ENCODE results near the gene MT1M.
A peak's percentile ranks its signal among the peaks of the same experiment; 100 is the strongest.

MT1M gene

DNA sequence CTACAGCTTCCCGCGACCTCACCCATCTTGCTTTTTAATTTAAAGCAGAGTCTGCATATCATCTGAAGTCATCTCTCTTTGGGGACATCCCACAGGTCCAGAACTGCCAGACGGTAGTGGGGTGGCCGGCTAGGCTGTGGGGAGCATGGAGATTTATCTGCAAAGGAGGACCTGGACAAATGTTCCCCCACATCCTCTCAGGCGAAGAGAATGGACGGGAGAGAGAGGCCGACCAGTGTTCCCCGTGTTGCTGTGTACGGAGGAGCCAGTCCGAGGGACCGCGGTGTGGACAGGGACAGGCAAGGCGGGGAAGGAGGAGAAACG, 665 bp upstream of the MT1M start:
- ChIA-PET POLR2A (ENCODE audit: low non-redundant PET) (no interaction called here), CTCF (no interaction called here)
- DNase-seq (ENCODE audit: low spot score), result no peak
- H3K27ac ChIP-seq, result peak overlapping the region; percentile 24
- TF ChIP-seq, protein P1, sequence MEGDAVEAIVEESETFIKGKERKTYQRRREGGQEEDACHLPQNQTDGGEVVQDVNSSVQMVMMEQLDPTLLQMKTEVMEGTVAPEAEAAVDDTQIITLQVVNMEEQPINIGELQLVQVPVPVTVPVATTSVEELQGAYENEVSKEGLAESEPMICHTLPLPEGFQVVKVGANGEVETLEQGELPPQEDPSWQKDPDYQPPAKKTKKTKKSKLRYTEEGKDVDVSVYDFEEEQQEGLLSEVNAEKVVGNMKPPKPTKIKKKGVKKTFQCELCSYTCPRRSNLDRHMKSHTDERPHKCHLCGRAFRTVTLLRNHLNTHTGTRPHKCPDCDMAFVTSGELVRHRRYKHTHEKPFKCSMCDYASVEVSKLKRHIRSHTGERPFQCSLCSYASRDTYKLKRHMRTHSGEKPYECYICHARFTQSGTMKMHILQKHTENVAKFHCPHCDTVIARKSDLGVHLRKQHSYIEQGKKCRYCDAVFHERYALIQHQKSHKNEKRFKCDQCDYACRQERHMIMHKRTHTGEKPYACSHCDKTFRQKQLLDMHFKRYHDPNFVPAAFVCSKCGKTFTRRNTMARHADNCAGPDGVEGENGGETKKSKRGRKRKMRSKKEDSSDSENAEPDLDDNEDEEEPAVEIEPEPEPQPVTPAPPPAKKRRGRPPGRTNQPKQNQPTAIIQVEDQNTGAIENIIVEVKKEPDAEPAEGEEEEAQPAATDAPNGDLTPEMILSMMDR (conservative IDR thresholded peaks at IDR 0.05; ENCODE audit: low read depth), result no peak

DNA sequence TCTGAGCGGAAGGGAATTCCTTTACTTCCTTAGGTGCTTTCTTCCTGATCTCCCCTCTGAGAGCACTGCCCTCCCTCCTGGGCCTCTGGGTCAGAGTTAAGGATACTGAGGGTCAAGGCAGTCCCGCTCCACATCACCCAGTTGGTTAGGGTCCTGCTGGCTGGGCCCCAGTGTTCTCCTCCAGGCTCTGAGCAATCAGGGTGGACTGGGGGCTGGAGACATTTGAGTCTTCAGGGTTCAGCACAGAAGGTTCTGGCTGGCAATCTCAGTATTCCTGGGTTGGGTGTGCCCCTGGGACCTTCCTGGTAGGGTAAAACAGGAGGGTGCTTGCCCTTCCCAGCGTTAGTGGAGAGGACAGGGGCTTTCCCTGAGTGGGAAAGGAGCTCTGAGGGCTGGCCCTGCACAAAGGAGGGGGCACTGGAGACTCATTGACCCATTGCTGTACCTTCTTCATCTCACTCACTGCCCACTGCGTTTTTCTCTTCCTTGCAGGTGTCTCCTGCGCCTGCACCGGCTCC, 448 bp downstream of the MT1M start:
- DNase-seq (ENCODE audit: low spot score), result no peak
- H3K27ac ChIP-seq, result peak overlapping the region; percentile 24
- POLR2A ChIA-PET (ENCODE audit: low non-redundant PET), result no interaction called here
- TF ChIP-seq, protein P1 (conservative IDR thresholded peaks at IDR 0.05; ENCODE audit: low read depth), result no peak
- CTCF ChIA-PET, result no interaction called here

DNA sequence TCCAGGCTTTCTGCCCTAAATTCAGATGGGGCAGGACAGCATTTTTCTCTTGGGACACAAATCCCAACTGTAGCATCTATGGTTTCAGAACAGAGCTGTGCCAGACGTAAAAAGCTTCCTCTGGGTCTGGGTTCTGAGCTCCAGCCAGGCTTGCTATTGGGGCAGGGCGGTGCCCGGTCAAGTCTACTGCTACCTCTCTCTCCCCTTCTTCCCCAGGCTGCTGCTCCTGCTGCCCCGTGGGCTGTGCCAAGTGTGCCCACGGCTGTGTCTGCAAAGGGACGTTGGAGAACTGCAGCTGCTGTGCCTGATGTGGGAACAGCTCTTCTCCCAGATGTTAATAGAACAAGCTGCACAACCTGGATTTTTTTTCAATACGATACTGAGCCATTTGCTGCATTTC, 1.1 kb downstream of the MT1M start:
- ChIA-PET CTCF (no interaction called here), POLR2A (ENCODE audit: low non-redundant PET) (no interaction called here)
- DNase-seq (ENCODE audit: low spot score), result no peak
- TF ChIP-seq, protein P1 (conservative IDR thresholded peaks at IDR 0.05; ENCODE audit: low read depth), result no peak
- H3K27ac ChIP-seq, result no peak overlapping the region

DNA sequence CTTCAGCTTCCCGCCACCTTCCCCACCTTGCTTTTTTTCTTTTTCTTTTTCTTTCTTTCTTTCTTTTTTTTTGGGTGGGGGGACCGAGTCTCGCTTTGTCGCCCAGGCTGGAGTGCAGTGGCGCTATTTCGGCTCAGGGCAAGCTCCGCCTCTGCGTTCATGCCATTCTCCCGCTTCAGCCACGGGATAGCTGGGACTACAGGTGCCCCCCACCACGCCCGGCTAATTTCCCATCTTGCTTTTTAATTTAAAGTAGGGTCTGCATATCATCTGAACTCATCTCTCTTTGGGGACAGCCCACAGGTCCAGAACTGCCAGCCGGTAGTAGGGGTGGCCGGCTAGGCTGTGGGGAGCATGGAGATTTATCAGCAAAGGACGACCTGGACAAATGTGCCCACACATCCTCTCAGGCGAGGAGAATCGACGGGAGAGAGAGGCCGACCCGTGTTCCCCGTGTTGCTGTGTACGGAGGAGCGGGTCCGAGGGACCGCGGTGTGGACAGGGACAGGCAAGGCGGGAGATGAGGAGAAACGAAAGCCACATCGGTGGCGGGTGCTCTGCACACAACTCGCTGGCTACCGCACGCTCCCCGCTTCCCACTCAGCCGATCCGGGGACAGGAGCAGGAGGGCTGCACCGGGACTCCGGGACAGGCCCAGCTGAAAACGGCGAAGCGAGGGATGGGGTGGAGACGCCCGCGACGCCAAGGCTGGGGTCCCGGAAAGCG, 2.4 kb downstream of the MT1M start:
- DNase-seq (ENCODE audit: low spot score), result no peak
- H3K27ac ChIP-seq, result no peak overlapping the region
- POLR2A ChIA-PET (ENCODE audit: low non-redundant PET), result no interaction called here
- CTCF ChIA-PET, result no interaction called here
- TF ChIP-seq, protein P1 (conservative IDR thresholded peaks at IDR 0.05; ENCODE audit: low read depth), result no peak

DNA sequence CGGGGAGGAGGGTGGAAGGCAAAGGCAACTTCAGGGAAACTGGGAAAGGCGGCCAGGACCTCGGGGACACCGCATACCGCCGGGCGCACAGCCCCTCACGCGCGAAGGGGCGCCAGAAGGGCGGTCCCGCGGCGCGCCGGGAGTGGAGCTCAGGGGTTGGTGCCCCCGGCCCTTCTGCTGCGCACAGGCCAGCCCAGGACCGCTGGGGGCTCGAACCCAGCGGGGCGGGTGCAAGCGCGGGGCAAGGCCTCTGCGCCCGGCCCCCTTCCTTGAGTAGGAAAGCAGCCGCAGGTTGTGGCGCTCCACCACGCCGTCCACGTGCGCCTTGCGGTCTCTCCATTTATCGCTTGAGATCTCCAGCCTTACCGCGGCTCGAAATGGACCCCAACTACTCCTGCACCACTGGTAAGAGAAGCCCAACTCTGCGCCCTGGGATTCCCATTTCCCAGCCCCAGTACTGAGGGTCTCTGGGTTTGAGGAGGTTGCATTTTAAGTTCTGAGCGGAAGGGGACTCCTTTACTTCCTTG, 3.0 kb downstream of the MT1M start:
- POLR2A ChIA-PET (ENCODE audit: low non-redundant PET), result no interaction called here
- CTCF ChIA-PET, result no interaction called here

DNA sequence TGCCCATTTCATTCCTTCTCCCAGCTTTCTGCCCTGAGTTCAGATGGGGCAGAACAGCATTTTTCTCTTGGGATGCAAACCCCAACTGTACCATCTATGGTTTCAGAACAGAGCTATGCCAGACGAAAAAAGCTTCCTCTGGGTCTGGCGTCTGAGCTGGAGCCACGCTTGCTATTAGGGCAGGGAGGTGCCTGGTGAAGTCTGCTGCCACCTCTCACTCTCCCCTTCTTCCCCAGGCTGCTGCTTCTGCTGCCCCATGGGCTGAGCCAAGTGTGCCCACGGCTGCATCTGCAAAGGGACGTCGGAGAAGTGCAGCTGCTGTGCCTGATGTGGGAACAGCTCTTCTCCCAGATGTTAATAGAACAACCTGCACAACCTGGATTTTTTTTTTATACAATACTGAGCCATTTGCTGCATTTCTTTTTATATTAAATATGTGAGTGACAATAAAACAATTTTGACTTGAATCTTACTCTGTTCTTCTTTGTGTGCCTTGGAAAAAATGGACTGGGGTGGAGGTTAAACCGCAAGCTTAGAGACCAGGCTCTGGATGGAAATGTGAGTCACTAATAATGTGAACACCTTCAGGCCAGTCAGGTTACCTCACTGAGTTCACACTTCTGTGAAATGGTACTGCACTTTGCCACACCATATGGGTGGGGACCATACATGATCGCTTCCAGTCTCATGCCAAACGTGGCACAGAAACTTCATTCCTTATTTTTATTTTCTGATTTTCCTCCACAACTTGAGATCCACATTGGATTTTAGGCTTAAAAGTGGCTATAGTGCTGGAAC, 4.4 kb downstream of the MT1M start:
- POLR2A ChIA-PET (ENCODE audit: low non-redundant PET), result no interaction called here
- DNase-seq (ENCODE audit: low spot score), result no peak
- TF ChIP-seq, protein P1 (conservative IDR thresholded peaks at IDR 0.05; ENCODE audit: low read depth), result no peak
- CTCF ChIA-PET, result no interaction called here
- H3K27ac ChIP-seq, result no peak overlapping the region

More for the DNA sequence above, 3.0 kb downstream of the MT1M start:
- no peak overlapping the region for H3K27ac ChIP-seq
- DNase-seq (ENCODE audit: low spot score), result no peak
- TF ChIP-seq, protein P1 (conservative IDR thresholded peaks at IDR 0.05; ENCODE audit: low read depth), result no peak
